ENCODE results near the gene AFAP1.

The AFAP1 gene

GRCh38 chr4:7863911-7864681 is 75.6 kb downstream of the AFAP1 start:
- DNase-seq: no peak

- DNase-seq: no peak
Measured at GRCh38 chr4:7862561-7863192, 77.0 kb downstream of the AFAP1 start.

- DNase-seq: no peak
Measured at GRCh38 chr4:7861440-7861881, 78.2 kb downstream of the AFAP1 start.

- no peak for DNase-seq
Measured at GRCh38 chr4:7860600-7861163, 79.0 kb downstream of the AFAP1 start.

DNA sequence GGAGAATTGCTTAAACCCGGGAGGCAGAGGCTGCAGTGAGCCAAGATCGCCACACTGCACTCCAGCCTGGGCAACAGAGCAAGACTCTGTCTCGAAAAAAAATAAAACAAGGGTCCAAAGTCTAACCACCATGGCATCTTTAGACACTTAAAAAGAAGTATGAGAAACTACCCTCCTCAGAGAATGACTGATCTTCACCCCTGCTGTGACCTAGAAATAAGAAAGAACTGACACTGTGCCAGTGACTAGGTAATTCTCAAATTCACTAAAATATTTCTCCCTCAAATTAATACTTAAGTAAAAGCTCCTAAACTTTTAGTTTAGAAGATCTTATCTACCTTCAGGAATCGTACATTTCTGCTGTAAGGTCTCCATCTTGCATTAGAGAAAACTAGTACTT is 80.3 kb downstream of the AFAP1 start:
- no peak for DNase-seq

- no peak for DNase-seq
Measured at GRCh38 chr4:7858498-7858897, 81.2 kb downstream of the AFAP1 start.

DNA sequence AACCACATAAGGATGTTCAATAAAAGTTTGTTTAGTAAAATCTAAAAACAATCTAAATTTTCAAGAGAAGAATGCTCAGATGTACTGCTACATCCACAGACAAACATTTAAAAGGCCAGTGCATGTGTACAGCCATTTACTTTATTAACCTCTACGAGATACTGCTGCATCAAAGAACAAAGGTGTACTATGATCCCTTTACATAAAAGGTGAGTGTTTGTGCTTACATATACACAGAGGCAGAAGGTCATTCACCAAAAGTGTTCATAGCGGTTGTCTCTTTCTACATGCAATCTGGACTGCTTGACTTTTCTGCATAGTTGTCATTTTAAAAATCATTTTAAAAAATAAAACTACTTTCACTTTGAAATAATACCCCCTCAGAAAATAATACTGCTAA is 81.7 kb downstream of the AFAP1 start:
- no peak for DNase-seq

DNA sequence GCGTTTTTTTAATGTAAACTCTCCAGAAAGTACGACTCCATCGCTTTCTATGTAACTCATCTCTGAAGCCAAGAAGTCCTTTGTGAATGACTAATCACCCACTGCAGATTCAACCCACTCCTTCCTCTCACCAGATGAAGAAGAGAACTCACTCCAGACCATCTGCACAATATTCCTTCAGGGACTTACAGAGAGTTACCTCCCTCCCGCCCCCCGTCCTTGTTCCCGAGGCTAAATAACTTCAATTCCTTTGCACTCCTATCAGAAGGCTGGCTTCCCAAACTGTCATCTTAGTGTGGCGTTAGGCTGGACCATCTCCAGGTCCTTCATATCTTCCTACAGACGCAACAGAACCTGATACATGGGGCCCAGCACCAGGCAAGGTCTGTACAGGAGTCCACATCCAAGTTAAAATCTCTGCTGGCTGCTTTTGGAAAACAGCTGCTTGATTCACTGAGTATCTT is 82.4 kb downstream of the AFAP1 start:
- DNase-seq: no peak

GRCh38 chr4:7855731-7856130 is 83.9 kb downstream of the AFAP1 start:
- DNase-seq: no peak

- DNase-seq: no peak
Measured at GRCh38 chr4:7854697-7855370, 84.8 kb downstream of the AFAP1 start.

- no peak for DNase-seq
Measured at GRCh38 chr4:7854216-7854615, 85.4 kb downstream of the AFAP1 start.

DNA sequence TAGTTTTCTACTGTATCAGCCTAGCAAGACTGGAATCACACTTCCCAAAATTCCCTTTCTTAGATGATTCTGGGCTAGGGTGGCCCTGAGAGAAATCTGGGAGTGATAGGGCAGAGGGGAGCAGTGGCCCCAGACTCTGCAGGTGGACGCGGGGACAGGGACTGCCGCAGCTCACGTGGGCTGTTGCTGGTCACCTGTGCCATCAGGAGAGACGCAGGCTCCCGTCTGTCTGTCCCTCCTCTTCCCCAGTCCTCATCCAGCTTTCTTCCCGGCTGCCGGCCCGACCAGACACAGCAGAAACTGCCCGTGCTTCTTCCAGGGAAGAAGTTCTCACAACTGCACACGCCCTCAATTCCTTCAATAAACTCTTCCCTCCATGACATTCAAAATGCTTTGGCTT is 86.4 kb downstream of the AFAP1 start:
- DNase-seq: no peak

DNA sequence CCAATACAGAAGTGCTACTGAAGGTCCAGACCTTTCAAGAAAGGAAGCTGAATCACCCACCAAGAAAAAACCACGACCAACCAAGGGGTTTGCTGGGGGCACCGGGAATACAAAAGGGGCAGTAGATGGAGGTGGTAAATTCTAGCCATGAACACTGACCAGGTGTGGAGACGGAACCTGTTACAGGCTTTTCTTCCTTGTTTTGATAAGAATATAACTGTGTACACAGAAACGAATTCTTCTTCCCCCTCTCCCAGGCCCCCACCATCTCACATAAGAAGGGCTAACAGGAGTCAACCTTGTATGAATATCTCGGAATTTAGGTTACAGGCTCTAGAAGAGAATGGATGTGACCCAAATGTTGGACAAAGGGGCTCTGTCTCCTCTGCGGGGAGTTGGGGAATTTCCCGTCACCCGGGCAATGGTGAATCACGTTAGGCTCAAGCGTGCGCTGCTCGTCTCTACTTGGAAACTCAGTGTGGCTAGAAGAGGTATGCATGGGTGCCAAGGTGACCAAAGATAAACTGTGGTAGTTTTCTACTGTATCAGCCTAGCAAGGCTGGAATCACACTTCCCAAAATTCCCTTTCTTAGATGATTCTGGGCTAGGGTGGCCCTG is 87.0 kb downstream of the AFAP1 start:
- DNase-seq: no peak

DNA sequence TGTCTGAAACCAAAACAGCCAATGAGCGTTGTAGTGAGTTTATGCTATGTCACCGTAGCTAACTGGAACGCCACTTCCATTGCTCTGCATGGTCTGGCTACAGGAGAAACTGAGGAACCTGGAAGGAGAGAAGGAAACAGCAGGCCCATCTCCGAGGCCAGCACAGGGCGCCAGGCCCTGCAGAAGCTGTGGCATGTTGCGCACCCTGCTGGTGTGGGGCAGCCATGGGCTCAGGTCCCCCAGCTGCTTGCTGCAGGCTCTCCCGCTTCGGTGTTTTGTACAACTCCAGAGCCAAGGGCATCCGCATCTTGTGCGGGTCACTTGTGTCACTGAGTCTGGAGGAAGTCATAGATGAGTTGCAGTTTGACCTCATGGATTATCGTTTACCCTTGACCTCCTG is 89.2 kb downstream of the AFAP1 start:
- no peak for DNase-seq

DNA sequence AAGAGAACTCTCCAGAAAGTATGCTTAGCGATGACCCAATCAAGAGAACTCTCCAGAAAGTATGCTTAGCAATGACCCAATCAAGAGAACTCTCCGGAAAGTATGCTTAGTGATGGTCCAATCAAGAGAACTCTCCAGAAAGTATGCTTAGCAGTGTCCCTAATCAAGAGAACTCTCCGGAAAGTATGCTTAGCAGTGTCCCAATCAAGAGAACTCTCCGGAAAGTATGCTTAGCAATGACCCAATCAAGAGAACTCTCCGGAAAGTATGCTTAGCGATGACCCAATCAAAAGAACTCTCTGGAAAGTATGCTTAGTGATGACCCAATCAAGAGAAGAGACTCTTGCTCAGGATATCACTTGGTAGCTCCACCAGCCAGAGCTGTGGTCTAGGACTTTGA is 92.5 kb downstream of the AFAP1 start:
- DNase-seq: no peak

DNA sequence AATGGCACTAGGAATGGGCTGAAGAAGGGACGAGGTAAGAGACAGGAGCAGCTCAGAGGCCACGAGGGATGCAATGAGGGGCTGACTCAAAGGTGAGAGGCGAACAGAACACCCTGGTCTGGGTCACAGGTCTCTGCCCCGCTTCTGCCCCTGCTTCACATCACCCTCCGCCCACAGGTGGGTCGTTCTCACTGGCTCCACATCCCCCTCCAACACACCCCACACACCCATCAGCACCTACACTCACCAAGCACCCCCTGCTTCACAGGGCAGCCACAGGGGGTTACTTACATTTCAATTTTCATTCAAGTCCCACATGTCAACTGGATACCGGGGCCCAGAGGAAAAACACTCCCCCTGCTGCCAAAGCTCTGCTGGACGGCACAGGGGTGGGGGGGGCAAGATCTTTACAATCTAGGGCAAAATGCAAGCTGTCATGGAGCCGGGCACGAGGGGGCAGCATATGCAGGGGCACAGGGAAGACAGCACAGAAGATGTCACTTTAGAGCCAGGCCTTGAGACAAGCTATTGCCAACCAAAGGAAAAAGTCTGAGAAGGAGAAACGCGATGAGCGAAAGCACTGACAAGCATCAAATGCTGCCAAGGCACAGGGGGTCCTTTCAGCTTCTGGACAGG is 94.0 kb downstream of the AFAP1 start:
- DNase-seq: no peak

GRCh38 chr4:7844594-7844991 is 95.1 kb downstream of the AFAP1 start:
- no peak for DNase-seq

GRCh38 chr4:7843831-7844593 is 95.6 kb downstream of the AFAP1 start:
- DNase-seq: no peak

DNA sequence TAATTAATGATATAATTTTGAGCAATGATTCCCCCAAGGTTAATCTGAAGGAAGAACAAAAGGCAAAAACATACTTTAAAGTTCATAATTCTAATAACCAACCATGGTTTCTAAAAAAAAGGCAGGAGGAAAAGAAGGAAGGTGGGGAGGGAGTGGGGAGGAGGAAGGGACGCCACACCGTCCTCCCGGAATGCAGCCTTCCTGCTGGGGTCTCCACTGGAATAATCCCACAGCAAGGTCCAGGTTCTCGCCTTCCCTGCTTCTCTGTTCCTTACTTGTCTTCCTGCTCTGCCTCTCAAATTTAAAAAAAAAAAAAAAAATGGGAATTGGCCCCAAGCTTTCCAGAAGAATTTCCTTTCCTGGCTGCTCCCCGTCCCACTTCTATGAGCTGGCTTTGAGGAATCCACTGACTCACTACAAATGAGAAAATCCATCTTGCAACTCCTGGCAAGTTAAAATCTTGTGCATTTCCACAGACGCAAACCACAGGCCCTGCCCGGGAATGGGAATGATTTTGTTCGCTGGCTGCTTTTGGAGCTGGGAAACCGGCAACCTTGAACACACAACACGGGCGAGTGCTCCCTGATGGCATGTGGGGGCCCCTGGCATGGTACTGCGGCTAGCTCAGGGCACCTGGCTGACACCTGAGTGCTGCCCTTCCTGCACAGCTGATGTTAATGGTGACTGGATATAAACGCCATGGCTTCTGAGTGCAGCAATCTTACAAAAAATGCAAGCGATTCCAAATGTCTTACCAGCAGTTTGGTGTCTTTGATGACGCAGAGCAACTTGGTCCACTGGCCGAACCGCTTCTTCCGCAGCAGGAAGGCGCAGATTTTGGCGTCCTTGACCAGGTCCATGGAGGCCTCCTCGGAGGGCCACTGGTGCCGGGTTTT is 97.0 kb downstream of the AFAP1 start:
- no peak for DNase-seq

- DNase-seq: no peak
Measured at GRCh38 chr4:7841894-7842293, 97.8 kb downstream of the AFAP1 start.

GRCh38 chr4:7841071-7841470 is 98.6 kb downstream of the AFAP1 start:
- no peak for DNase-seq
